Lower lobe of right lung (tissue), 2 donors: Measurements from ENCODE around the gene ZNF440. TPM values are rescaled to one million over a fixed set of nuclear protein-coding genes. Genes with fewer than 3 reads are reported as not detected.
"Not testable (repeated sequence)": the region's sequence is repeated elsewhere in the genome, so short reads cannot be mapped to it uniquely, and the experiment has no call there.

Experiments used
- ATAC-seq, 2 donors: fragments of 200-7000 bp; cut with Tn5 transposase; one replicate each; pipeline ENCODE4 v1.9.1; 2020 to 2022; ENCODE audit warnings: mild to moderate bottlenecking in 2 of 2, moderate library complexity in 2 of 2
- DNase-seq: peaks from one replicate; pipeline ENCODE4 v3.0.0-alpha.2; 2020
- H3K27ac ChIP-seq: fragments of 200-600 bp; one replicate; pipeline ENCODE4 v1.8.0; 2022
- H3K27me3 ChIP-seq: fragments of 200-600 bp; one replicate; pipeline ENCODE4 v1.8.0; 2022; ENCODE audit warnings: low read depth
- H3K36me3 ChIP-seq: fragments of 200-600 bp; one replicate; pipeline ENCODE4 v1.8.0; 2022; ENCODE audit warnings: mild to moderate bottlenecking
- H3K4me1 ChIP-seq: fragments of 200-600 bp; one replicate; pipeline ENCODE4 v1.8.0; 2022
- H3K4me3 ChIP-seq: fragments of 200-600 bp; one replicate; pipeline ENCODE4 v1.8.0; 2022; ENCODE audit warnings: mild to moderate bottlenecking
- H3K9me3 ChIP-seq: fragments of 200-600 bp; one replicate; pipeline ENCODE4 v1.8.0; 2022
- intact Hi-C: fragments of 100-400 bp; cut with DNase I; formaldehyde crosslinking; loops from one replicate; pipeline ENCODE4 v1.11.0; 2022
- long read RNA-seq: library from polyadenylated mRNA; unstranded; transcript quantifications from one replicate; pipeline ENCODE4 v2.0.0, GENCODE V29; 2021
- total RNA-seq: library from RNA; stranded (reverse); fragmentation: NEBNext Ultra II Directional; extraction: Animal tissue kit (Norgen Biotek cat#: 25700); gene quantifications from one replicate; pipeline ENCODE4 v1.2.1, GENCODE V29; 2021
- TF ChIP-seq, protein P1 (sequence below): fragments of 200-600 bp; IDR thresholded peaks from one replicate; pipeline ENCODE4 v1.8.0; 2022; ENCODE audit warnings: antibody characterized with exemption, mild to moderate bottlenecking
- donor health status: DM: no; HTN: yes; CAD: no; lungs with severe emphysema.

Gene ZNF440
- total RNA-seq = 21.7 TPM
- long read RNA-seq, full-length matches to known transcripts = 1 of 6 reads
- long read RNA-seq, partial matches to known transcripts = 0 of 6 reads
- long read RNA-seq, other reads (novel, unspliced or antisense) = 5 of 6 reads

DNA sequence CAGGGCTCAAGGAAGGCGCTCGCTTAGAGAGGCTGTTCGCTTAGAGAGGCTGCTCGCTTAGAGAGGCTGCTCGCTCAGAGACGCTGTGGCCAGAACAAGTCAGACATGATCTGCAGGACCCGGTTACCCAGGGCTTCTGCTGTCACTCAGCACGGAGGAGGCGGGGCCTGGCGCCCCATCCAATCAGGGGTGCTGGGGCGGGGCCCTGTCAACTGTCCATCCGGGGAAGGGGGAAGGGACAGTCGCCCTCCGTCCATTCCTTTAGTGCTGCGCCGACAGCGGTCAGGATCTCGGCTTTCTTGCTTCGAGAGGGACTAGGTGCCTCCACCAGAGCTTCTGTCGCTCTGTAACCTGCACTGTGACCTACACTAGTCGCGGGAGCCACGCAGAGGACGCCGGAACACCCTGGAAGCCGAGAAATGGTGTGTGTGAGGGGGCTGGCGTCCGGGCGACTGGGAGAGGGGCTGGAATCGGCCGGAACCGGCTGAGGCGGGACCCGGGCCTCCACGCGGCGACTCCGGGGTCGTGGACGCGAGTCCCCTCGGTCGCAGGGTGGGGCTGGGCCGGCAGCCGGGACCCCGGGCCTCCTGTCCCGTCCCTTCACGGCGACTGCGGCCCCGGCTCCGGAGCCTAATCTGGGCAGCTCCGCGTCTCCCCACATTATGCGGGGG lies at the start of gene ZNF440:
Gene ZNF440, plus strand, starts transcription at position 245 of the 671 bp plus-strand sequence. Its CDS starts 175 bp downstream, at position 420.
- TF ChIP-seq, protein P1, sequence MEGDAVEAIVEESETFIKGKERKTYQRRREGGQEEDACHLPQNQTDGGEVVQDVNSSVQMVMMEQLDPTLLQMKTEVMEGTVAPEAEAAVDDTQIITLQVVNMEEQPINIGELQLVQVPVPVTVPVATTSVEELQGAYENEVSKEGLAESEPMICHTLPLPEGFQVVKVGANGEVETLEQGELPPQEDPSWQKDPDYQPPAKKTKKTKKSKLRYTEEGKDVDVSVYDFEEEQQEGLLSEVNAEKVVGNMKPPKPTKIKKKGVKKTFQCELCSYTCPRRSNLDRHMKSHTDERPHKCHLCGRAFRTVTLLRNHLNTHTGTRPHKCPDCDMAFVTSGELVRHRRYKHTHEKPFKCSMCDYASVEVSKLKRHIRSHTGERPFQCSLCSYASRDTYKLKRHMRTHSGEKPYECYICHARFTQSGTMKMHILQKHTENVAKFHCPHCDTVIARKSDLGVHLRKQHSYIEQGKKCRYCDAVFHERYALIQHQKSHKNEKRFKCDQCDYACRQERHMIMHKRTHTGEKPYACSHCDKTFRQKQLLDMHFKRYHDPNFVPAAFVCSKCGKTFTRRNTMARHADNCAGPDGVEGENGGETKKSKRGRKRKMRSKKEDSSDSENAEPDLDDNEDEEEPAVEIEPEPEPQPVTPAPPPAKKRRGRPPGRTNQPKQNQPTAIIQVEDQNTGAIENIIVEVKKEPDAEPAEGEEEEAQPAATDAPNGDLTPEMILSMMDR = no peak
- DNase-seq = peak; percentile 96
- Histone ChIP-seq H3K4me3 (peak within 1 kb of the TSS; percentile 87), H3K36me3 (no peaks in the 10 kb centered on the region), H3K4me1 (peaks cover 9% of the 10 kb centered on the region), H3K27me3 (no peaks in the 10 kb centered on the region), H3K27ac (peak within 1 kb of the TSS; percentile 91), H3K9me3 (no peaks in the 10 kb centered on the region)
- peak; percentile 100 for ATAC-seq
- intact Hi-C loops = no loop called here

DNA sequence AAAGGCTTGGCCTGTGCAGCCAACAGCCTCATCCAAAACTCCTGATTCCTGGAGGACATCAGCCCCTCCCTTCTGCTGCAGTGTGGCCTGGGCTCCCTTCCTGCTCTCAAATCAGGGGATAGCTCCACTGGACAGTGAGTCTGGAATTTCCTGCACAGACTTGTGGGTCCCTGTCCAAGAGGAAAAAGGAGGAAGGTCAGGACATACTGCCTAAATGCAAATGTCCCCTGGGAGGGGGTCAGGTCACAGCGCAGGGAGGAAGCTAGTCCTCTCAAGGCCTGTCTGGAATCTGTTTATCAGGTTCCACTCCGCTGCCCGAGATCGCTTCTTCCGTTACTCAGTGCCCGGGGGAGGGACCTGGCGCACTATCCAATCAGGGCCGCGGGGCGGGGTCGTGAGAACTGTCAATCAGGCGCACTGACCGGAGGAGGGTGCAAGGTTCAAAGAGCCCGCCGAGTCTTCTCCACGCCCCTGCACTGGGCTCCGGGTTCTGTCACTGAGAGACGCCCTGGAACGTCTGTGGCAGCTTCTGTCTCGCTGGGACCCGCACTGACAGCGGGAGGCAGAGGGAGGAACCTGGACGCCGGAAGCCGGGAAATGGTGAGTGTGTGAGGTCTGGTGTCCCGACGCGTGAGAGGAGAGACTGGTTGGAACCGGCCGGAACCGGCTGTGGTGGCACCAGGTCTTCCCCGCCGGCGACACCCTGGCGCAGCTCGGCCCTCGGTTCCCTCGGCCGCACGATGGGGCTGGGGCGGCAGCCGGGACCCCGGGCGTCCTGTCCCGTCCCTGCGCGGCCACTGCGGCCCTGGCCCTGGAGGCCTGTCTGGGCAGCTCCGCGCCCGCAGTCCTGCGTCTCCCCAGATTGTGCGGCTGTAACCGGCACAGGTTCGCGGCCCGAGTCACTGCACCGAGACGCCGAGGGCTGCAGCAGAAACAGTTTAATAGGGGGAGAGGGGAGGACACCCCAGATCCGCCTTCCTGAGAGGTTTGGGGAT lies 47.2 kb upstream of the ZNF440 start, which contains the start of gene ZNF441:
Gene ZNF441, plus strand, starts transcription at position 404 of the 995 bp plus-strand sequence. Its CDS starts 194 bp downstream, at position 598.
- no peaks in the 10 kb centered on the region for H3K36me3 ChIP-seq
- H3K27me3 ChIP-seq = no peaks in the 10 kb centered on the region
- H3K4me3 ChIP-seq = peak within 1 kb of the TSS; percentile 92
- peak; percentile 97 for DNase-seq
- TF ChIP-seq, protein P1 = no peak
- ATAC-seq = peak; percentile 99 to 100
- peak within 1 kb of the TSS; percentile 93 for H3K27ac ChIP-seq
- intact Hi-C loops = no loop called here
- peaks cover 12% of the 10 kb centered on the region for H3K4me1 ChIP-seq
- H3K9me3 ChIP-seq = peaks cover 8% of the 10 kb centered on the region

DNA sequence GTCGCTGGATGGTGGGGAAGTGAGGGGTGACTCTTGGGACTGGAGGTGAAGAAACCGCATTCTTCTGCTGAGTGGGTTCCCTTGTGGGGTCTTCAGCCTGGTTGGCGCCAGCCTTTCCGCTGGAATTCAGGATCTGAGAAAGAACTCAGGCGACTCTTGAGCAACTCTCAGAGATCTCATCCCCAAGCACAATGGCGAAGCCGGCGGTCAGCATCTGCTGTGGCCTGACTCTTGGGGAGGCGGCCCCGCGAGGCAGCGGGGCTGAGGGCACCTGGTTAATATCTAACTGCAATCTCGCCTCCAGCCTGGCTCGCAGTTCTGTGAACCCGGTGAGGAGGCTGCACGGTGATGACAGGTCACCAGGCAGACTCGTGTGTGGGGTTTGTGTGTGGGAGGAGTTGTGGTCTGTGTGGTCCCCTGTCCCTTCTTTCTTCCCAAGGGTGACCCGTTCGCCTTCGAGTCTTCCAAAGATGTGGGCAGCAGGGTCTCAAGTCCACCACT lies 46.4 kb upstream of the ZNF440 start:
- no peaks in the 10 kb centered on the region for H3K36me3 ChIP-seq
- H3K27me3 ChIP-seq = no peaks in the 10 kb centered on the region
- peak; percentile 72 for DNase-seq
- ATAC-seq = peak; percentile 60 to 71
- TF ChIP-seq, protein P1 = no peak
- peaks cover 12% of the 10 kb centered on the region for H3K4me1 ChIP-seq
- H3K27ac ChIP-seq = peak overlapping the region; percentile 93
- peak overlapping the region; percentile 92 for H3K4me3 ChIP-seq
- intact Hi-C loops = no loop called here
- peaks cover 12% of the 10 kb centered on the region for H3K9me3 ChIP-seq

DNA sequence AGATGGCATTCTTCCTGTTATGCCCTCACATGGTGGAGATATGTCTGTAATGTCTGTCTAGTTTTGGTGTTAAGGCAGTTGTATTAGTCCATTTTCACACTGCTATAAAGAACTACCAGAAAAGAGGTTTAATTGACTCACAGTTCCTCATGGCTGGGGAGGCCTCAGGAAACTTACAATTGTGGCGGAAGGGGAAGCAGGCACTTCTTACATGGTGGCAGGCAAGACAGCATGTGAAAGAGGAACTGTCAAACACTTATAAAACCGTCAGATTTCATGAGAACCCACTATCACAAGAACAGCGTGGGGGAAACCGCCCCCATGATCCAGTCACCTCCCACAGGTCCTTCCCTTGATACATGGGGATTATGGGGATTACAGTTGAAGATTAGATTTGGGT lies 44.1 kb upstream of the ZNF440 start:
- Histone ChIP-seq H3K4me3 (no peak overlapping the region), H3K9me3 (peaks cover 23% of the 10 kb centered on the region), H3K4me1 (peaks cover 12% of the 10 kb centered on the region), H3K27me3 (no peaks in the 10 kb centered on the region), H3K36me3 (no peaks in the 10 kb centered on the region), H3K27ac (no peak overlapping the region)
- intact Hi-C loops = no loop called here
- ATAC-seq (no peak), DNase-seq (no peak)
- TF ChIP-seq, protein P1 = no peak

DNA sequence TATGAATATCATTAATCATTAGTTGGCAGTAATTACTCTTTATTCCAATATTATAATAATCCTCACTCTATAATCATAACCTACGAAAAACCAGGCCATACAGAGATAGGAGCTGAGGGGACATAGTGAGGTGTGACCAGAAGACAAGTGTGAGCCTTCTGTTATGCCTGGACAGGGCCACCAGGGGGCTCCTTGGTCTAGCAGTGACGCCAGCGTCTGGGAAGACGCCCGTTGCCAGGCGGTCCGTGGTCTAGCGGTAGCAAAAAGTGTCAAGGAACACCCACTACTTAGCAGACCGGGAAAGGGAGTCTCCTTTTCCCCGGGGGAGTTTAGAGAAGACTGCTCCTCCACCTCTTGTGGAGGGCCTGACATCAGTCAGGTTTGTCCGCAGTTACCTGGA lies 42.6 kb upstream of the ZNF440 start:
- H3K4me3 ChIP-seq, intact Hi-C loops, ATAC-seq, DNase-seq, H3K27me3 ChIP-seq, H3K27ac ChIP-seq, H3K36me3 ChIP-seq: not testable (repeated sequence)
- Histone ChIP-seq H3K9me3 (peaks cover 34% of the 10 kb centered on the region), H3K4me1 (peaks cover 10% of the 10 kb centered on the region)
- TF ChIP-seq, protein P1 = peak; percentile 13

DNA sequence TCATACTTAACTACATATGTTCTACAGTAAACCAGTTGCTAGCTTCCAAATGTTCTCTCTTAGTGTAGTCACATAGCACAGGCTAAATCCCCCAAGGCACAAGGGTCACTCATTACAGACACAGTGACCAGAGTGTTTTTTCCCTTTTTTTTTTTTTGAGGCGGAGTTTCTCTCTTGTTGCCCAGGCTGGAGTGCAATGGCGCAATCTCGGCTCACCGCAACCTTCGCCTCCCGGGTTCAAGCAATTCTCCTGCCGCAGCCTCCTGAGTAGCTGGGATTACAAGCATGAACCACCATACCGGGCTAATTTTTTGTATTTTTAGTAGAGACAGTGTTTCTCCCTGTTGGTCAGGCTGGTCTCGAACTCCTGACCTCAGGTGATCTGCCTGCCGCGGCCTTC lies 37.4 kb upstream of the ZNF440 start:
- ATAC-seq, intact Hi-C loops: not testable (repeated sequence)
- peaks cover 78% of the 10 kb centered on the region for H3K9me3 ChIP-seq

More for the DNA sequence above, 37.4 kb upstream of the ZNF440 start:
- H3K36me3 ChIP-seq = peaks cover 42% of the 10 kb centered on the region
- not testable (repeated sequence) for DNase-seq, H3K4me1 ChIP-seq, H3K4me3 ChIP-seq, H3K27me3 ChIP-seq, H3K27ac ChIP-seq
